Mesenchymal stem cell (in vitro differentiated cells and primary cell): ENCODE measurements around the gene ARHGEF5.
"Not testable (repeated sequence)": the region's sequence is repeated elsewhere in the genome, so short reads cannot be mapped to it uniquely, and the experiment has no call there.

Experiments used
- DNase-seq: peaks from one replicate; pipeline ENCODE4 v3.0.0-alpha.2; 2013
- H2AFZ ChIP-seq: one replicate; pipeline ENCODE4 v1.6.1; 2013; ENCODE audit warnings: low read depth, mild to moderate bottlenecking, control low read depth, inconsistent platforms, low read length, moderate library complexity
- H2AK5ac ChIP-seq: 2 replicates; pipeline ENCODE4 v1.6.1; 2013; ENCODE audit warnings: low read length, moderate library complexity, mild to moderate bottlenecking, inconsistent platforms; ENCODE audit not compliant: severe bottlenecking
- H2BK120ac ChIP-seq: one replicate; pipeline ENCODE4 v1.6.1; 2013; ENCODE audit warnings: low read depth, mild to moderate bottlenecking, inconsistent platforms, low read length, moderate library complexity
- H2BK12ac ChIP-seq, 2 experiments: one replicate each; pipeline ENCODE4 v1.6.1; 2013; ENCODE audit warnings: inconsistent platforms in 2 of 2, low read length in 2 of 2, mild to moderate bottlenecking in 2 of 2, moderate library complexity in 2 of 2, control low read depth in 1 of 2
- H2BK15ac ChIP-seq: one replicate; pipeline ENCODE4 v1.6.1; 2013; ENCODE audit warnings: mild to moderate bottlenecking, low read depth, inconsistent platforms; ENCODE audit not compliant: poor library complexity, severe bottlenecking
- H2BK5ac ChIP-seq: 2 replicates; pipeline ENCODE4 v1.6.1; 2013; ENCODE audit warnings: low read depth, mild to moderate bottlenecking, low read length, control low read depth, inconsistent platforms; ENCODE audit not compliant: poor library complexity, severe bottlenecking
- H3K14ac ChIP-seq, 2 experiments: one replicate each; pipeline ENCODE4 v1.6.1; 2013; ENCODE audit warnings: inconsistent platforms in 2 of 2, low read length in 2 of 2, control low read depth in 1 of 2, mild to moderate bottlenecking in 1 of 2, moderate library complexity in 1 of 2
- H3K18ac ChIP-seq, 2 experiments: one replicate each; pipeline ENCODE4 v1.6.1; 2013; ENCODE audit warnings: inconsistent platforms in 2 of 2, low read length in 2 of 2, control low read depth in 1 of 2, low read depth in 1 of 2, mild to moderate bottlenecking in 1 of 2
- H3K23ac ChIP-seq, 2 experiments: one replicate each; pipeline ENCODE4 v1.6.1; 2013; ENCODE audit warnings: inconsistent platforms in 2 of 2, low read length in 2 of 2, mild to moderate bottlenecking in 2 of 2, moderate library complexity in 2 of 2, control low read depth in 1 of 2
- H3K27ac ChIP-seq: 2 replicates; pipeline ENCODE4 v1.5.1; 2013; ENCODE audit warnings: mild to moderate bottlenecking, moderate library complexity, low read length, control low read depth, inconsistent platforms; ENCODE audit not compliant: poor library complexity, severe bottlenecking
- H3K27me3 ChIP-seq, 2 experiments: 2 replicates each; pipeline versions ENCODE4 v1.6.1 to v1.7.0; 2013; ENCODE audit warnings: low read length in 2 of 2, mild to moderate bottlenecking in 2 of 2, moderate library complexity in 2 of 2, control low read depth in 1 of 2, inconsistent platforms in 1 of 2; ENCODE audit not compliant: control insufficient read depth in 1 of 2, insufficient read depth in 1 of 2
- H3K36me3 ChIP-seq, 2 experiments: 2 replicates each; pipeline versions ENCODE4 v1.6.1 to v1.7.0; 2013; ENCODE audit warnings: low read length in 2 of 2, control low read depth in 1 of 2, inconsistent platforms in 1 of 2, low read depth in 1 of 2, mild to moderate bottlenecking in 1 of 2; ENCODE audit not compliant: insufficient read depth in 2 of 2, control insufficient read depth in 1 of 2
- H3K4ac ChIP-seq, 2 experiments: one replicate each; pipeline ENCODE4 v1.6.1; 2013; ENCODE audit warnings: inconsistent platforms in 2 of 2, low read length in 2 of 2, mild to moderate bottlenecking in 2 of 2, moderate library complexity in 2 of 2, control low read depth in 1 of 2, low read depth in 1 of 2
- H3K4me1 ChIP-seq: 2 replicates; pipeline ENCODE4 v1.6.1; 2013; ENCODE audit warnings: low read depth, low read length, control low read depth; ENCODE audit not compliant: control insufficient read depth, insufficient read depth
- H3K4me2 ChIP-seq: 2 replicates; pipeline ENCODE4 v1.6.1; 2013; ENCODE audit warnings: low read length, mild to moderate bottlenecking, inconsistent platforms; ENCODE audit not compliant: poor library complexity, severe bottlenecking
- H3K4me3 ChIP-seq, 2 experiments: 2 replicates each; pipeline versions ENCODE4 v1.5.1 to v1.7.0; 2013; ENCODE audit warnings: low read length in 2 of 2, mild to moderate bottlenecking in 2 of 2, control low read depth in 1 of 2, low read depth in 1 of 2; ENCODE audit not compliant: insufficient read depth in 1 of 2
- H3K79me1 ChIP-seq: replicated peaks from 2 replicates; pipeline ENCODE4 v1.6.1; 2013; ENCODE audit warnings: mild to moderate bottlenecking, control low read depth, low read length, inconsistent platforms; ENCODE audit not compliant: poor library complexity, severe bottlenecking
- H3K9ac ChIP-seq: 2 replicates; pipeline ENCODE4 v1.7.0; 2013; ENCODE audit warnings: mild to moderate bottlenecking, low read length, moderate library complexity
- H3K9me3 ChIP-seq: 2 replicates; pipeline ENCODE4 v1.7.0; 2013; ENCODE audit warnings: mild to moderate bottlenecking, low read length; ENCODE audit not compliant: control insufficient read depth
- H4K8ac ChIP-seq: one replicate; pipeline ENCODE4 v1.6.1; 2013; ENCODE audit warnings: inconsistent platforms, mild to moderate bottlenecking, low read length, moderate library complexity
- H4K91ac ChIP-seq: one replicate; pipeline ENCODE4 v1.6.1; 2013; ENCODE audit warnings: mild to moderate bottlenecking, low read length, inconsistent platforms
- WGBS: methylation state at CpG from one replicate; pipeline ENCODE4 v1.1.7; 2013; ENCODE audit warnings: mixed read lengths; 5-methylcytosine and 5-hydroxymethylcytosine counted together

The ARHGEF5 gene

GRCh38 chr7:144362061-144362460 is 6.9 kb downstream of the ARHGEF5 start:
- H3K9ac ChIP-seq, H3K79me1 ChIP-seq, H3K23ac ChIP-seq, H2BK5ac ChIP-seq, H3K9me3 ChIP-seq, H3K14ac ChIP-seq, H2BK12ac ChIP-seq, H2BK120ac ChIP-seq, H3K18ac ChIP-seq, H3K4me2 ChIP-seq, H2AFZ ChIP-seq, H4K8ac ChIP-seq, H3K4me3 ChIP-seq, H2AK5ac ChIP-seq, H3K4me1 ChIP-seq, H3K27me3 ChIP-seq, H3K36me3 ChIP-seq, H3K27ac ChIP-seq, H2BK15ac ChIP-seq, H4K91ac ChIP-seq, DNase-seq, H3K4ac ChIP-seq: not testable (repeated sequence)
- no CpG with 5 or more reads among the region's 3 CpGs for WGBS

GRCh38 chr7:144365523-144365922 is 10.3 kb downstream of the ARHGEF5 start:
- H3K4me1 ChIP-seq, H3K9ac ChIP-seq, H3K79me1 ChIP-seq, H3K36me3 ChIP-seq, H2AK5ac ChIP-seq, DNase-seq, H3K27ac ChIP-seq, H3K27me3 ChIP-seq, H2BK12ac ChIP-seq, H2AFZ ChIP-seq, H2BK120ac ChIP-seq, H3K4ac ChIP-seq, H3K18ac ChIP-seq, H3K4me2 ChIP-seq, H4K91ac ChIP-seq, H3K14ac ChIP-seq, H3K23ac ChIP-seq, H3K9me3 ChIP-seq, H4K8ac ChIP-seq, H3K4me3 ChIP-seq, H2BK15ac ChIP-seq, H2BK5ac ChIP-seq: not testable (repeated sequence)
- no CpG with 5 or more reads among the region's 6 CpGs for WGBS

- WGBS = no CpG with 5 or more reads among the region's 9 CpGs
- not testable (repeated sequence) for H3K4me3 ChIP-seq, H2BK15ac ChIP-seq, H2BK12ac ChIP-seq, H2BK120ac ChIP-seq, H4K8ac ChIP-seq, H2AK5ac ChIP-seq, H3K9ac ChIP-seq, H3K14ac ChIP-seq, H4K91ac ChIP-seq, H3K27me3 ChIP-seq, H3K4ac ChIP-seq, H3K36me3 ChIP-seq, H3K9me3 ChIP-seq, H3K4me1 ChIP-seq, H2BK5ac ChIP-seq, DNase-seq, H2AFZ ChIP-seq, H3K23ac ChIP-seq, H3K27ac ChIP-seq, H3K79me1 ChIP-seq, H3K4me2 ChIP-seq, H3K18ac ChIP-seq
Observed at GRCh38 chr7:144367250-144367649, 12.0 kb downstream of the ARHGEF5 start.

GRCh38 chr7:144369221-144369620 is 14.0 kb downstream of the ARHGEF5 start:
- H2AK5ac ChIP-seq, DNase-seq, H3K4me1 ChIP-seq, H2AFZ ChIP-seq, H3K4me2 ChIP-seq, H3K18ac ChIP-seq, H3K14ac ChIP-seq, H3K9me3 ChIP-seq, H3K23ac ChIP-seq, H3K27me3 ChIP-seq, H2BK120ac ChIP-seq, H2BK5ac ChIP-seq, H3K27ac ChIP-seq, H3K9ac ChIP-seq, H3K4ac ChIP-seq, H3K79me1 ChIP-seq, H4K91ac ChIP-seq, H2BK15ac ChIP-seq, H2BK12ac ChIP-seq, H3K36me3 ChIP-seq, H4K8ac ChIP-seq, H3K4me3 ChIP-seq: not testable (repeated sequence)
- 100% methylated on average over 3 of the region's 7 CpGs for WGBS
